OCI-LY3 (cell line): ENCODE data around the gene TMEM123.

ENCODE experiments used
- H2AFZ ChIP-seq: fragments of 200-600, 300-600 bp; shearing (Covaris generic); 2 replicates; pipeline ENCODE4 v1.6.0; 2014; ENCODE audit warnings: antibody characterized with exemption, low read depth, low read length
- H3K27ac ChIP-seq: fragments of 200-600, 300-600 bp; sonication (generic); 2 replicates; pipeline ENCODE4 v1.5.1; 2014; ENCODE audit warnings: mild to moderate bottlenecking, low read length, moderate library complexity, mixed read lengths
- H3K27me3 ChIP-seq: fragments of 200-600, 300-600 bp; sonication (generic); 2 replicates; pipeline ENCODE4 v1.6.1; 2014; ENCODE audit warnings: low read depth, low read length, mixed read lengths
- H3K36me3 ChIP-seq: fragments of 200-600, 300-600 bp; sonication (generic); replicated peaks from 2 replicates; pipeline ENCODE3; 2014; ENCODE audit warnings: low read depth, low read length, mixed read lengths
- H3K4me1 ChIP-seq: fragments of 300-600, 200-600 bp; sonication (generic); 2 replicates; pipeline ENCODE4 v1.6.1; 2014; ENCODE audit warnings: low read length, mixed read lengths
- H3K4me2 ChIP-seq: fragments of 200-600, 300-600 bp; sonication (generic); 2 replicates; pipeline ENCODE4 v1.6.1; 2014; ENCODE audit warnings: low read length, mixed read lengths
- H3K4me3 ChIP-seq: fragments of 300-600, 200-600 bp; sonication (generic); 2 replicates; pipeline ENCODE4 v1.5.1; 2014; ENCODE audit warnings: antibody characterized with exemption, mild to moderate bottlenecking, low read length, moderate library complexity
- H3K79me2 ChIP-seq: fragments of 300-600, 200-600 bp; shearing (Covaris generic); 2 replicates; pipeline ENCODE4 v1.6.1; 2014; ENCODE audit warnings: mild to moderate bottlenecking, low read length, mixed read lengths
- H3K9ac ChIP-seq: fragments of 300-600, 200-600 bp; shearing (Covaris generic); 2 replicates; pipeline ENCODE4 v1.6.0; 2014; ENCODE audit warnings: mild to moderate bottlenecking, low read length, moderate library complexity
- H3K9me3 ChIP-seq: fragments of 200-600, 300-600 bp; shearing (Covaris generic); 2 replicates; pipeline ENCODE4 v1.6.1; 2014; ENCODE audit warnings: low read length, mixed read lengths; ENCODE audit not compliant: insufficient read depth
- H4K20me1 ChIP-seq: fragments of 200-600, 300-600 bp; sonication (generic); 2 replicates; pipeline ENCODE4 v1.6.1; 2016; ENCODE audit warnings: low read length, mixed read lengths; ENCODE audit not compliant: insufficient read depth
- CTCF ChIP-seq: fragments of 200-600, 300-600 bp; sonication (generic); IDR thresholded peaks from 2 replicates; pipeline ENCODE4 v1.5.1; 2014; ENCODE audit warnings: antibody characterized with exemption, low read length, low read depth
- EZH2phosphoT487 ChIP-seq: fragments of 200-600 bp; shearing (Covaris generic); IDR thresholded peaks from 2 replicates; pipeline ENCODE4 v1.6.1; 2018; ENCODE audit warnings: antibody characterized with exemption, mixed run types, low read depth

The TMEM123 gene

DNA sequence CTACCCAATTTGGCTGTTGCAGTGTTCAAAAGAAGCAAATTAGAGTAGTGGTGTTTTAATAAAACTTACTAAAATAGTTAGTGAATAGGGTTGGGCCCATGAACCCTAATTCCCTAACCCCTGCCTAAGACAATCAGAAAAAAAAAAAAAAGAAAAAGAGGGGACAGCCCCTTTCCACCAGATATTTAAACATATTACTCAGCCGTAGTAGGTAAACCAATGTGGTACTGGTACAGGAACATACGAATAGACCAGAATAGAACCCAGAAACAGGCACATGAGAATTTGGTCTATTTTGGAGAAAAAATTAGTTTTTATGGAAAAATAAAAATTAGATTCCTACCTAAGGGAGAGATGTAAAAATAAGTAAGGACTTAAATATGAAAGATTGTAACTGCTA lies 39.4 kb upstream of the TMEM123 start:
- Histone ChIP-seq H3K9ac (no peak overlapping the region), H3K36me3 (no peaks in the 10 kb centered on the region), H3K4me1 (peaks cover 39% of the 10 kb centered on the region), H3K9me3 (no peaks in the 10 kb centered on the region), H3K79me2 (no peaks in the 10 kb centered on the region), H3K4me2 (peak overlapping the region; percentile 32; the same call in 1 of the 2 replicates), H3K4me3 (no peak overlapping the region), H2AFZ (no peak overlapping the region), H4K20me1 (no peaks in the 10 kb centered on the region), H3K27me3 (peaks cover 35% of the 10 kb centered on the region), H3K27ac (no peak overlapping the region)
- TF ChIP-seq CTCF (no peak), EZH2phosphoT487 (no peak)

DNA sequence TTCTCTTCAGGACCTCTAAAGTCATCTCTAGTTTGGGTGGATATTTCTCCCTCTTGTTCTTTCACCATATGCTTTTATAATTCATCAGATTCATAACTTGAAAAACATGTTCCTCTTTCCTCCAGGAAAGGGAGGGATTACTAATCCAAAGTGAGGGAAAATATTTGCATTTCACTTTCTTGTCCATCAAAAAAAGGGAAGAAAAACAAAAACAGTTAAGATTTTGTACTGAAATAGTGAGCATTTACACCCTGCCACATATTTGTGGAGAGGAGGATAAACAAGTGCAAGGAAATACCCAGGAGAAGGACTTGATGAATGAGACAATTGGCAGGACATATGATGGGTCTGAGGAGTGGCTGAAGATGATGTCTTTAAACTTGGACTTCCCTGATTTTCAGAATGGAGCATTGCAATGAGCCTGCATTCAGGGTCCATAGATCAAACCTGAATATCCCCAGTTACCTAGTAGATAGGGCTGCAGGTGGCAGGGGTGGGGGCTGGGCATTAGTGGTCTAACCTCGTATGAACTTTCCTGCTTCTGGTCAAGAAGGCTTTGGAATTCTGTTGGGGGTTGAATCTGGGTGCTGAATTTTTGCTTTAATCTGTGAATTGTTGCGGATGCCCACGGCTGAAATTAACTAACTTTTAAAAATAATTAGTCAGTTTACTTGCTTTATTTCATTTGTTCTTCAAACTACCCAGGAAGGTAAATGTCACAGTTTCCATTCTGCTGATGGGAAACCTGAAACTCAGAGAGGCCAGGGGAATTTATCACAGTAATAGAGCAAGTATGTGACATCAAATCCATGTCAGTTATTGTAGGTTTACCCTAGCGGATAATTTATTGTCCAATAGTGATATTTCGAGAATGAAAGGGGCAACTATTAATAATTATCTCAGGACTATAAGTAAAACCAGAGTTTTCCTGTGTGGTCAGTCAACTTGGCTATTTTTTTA lies 36.9 kb upstream of the TMEM123 start:
- no peaks in the 10 kb centered on the region for H3K79me2 ChIP-seq
- H2AFZ ChIP-seq = no peak overlapping the region
- H3K9ac ChIP-seq = no peak overlapping the region
- TF ChIP-seq EZH2phosphoT487 = no peak
- TF ChIP-seq CTCF = no peak
- H3K36me3 ChIP-seq = no peaks in the 10 kb centered on the region
- H3K4me3 ChIP-seq = no peak overlapping the region
- peaks cover 29% of the 10 kb centered on the region for H3K27me3 ChIP-seq
- H3K4me1 ChIP-seq = peaks cover 27% of the 10 kb centered on the region
- no peaks in the 10 kb centered on the region for H3K9me3 ChIP-seq
- H3K4me2 ChIP-seq = no peak overlapping the region
- H4K20me1 ChIP-seq = no peaks in the 10 kb centered on the region
- H3K27ac ChIP-seq = no peak overlapping the region

DNA sequence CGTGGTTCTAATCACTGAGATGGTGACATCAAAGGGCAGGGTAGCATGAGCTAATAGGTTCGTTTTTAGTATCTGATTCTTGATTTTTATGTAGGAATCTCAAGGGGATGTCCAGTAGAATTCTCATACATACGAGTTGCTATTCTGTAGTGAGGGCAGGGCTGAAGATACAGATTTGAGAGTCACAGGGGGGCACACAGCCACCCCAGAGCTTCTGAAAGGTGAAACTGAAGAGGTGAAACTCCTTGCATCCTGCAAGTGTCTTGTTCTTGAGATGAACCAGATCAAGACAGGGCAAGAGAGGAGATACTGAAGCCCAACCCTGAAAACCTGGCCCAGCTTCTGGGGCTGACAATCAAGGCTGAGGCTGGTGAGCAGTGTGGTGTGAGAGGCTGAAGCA lies 35.6 kb upstream of the TMEM123 start:
- H3K27ac ChIP-seq = no peak overlapping the region
- H3K4me3 ChIP-seq = no peak overlapping the region
- peaks cover 21% of the 10 kb centered on the region for H3K27me3 ChIP-seq
- no peak overlapping the region for H3K9ac ChIP-seq
- no peaks in the 10 kb centered on the region for H3K9me3 ChIP-seq
- TF ChIP-seq EZH2phosphoT487 = no peak
- TF ChIP-seq CTCF = no peak
- H4K20me1 ChIP-seq = no peaks in the 10 kb centered on the region
- peaks cover 27% of the 10 kb centered on the region for H3K4me1 ChIP-seq
- H3K4me2 ChIP-seq = no peak overlapping the region
- H3K36me3 ChIP-seq = no peaks in the 10 kb centered on the region
- no peak overlapping the region for H2AFZ ChIP-seq
- H3K79me2 ChIP-seq = no peaks in the 10 kb centered on the region

- TF ChIP-seq CTCF (no peak), EZH2phosphoT487 (no peak)
- Histone ChIP-seq H3K4me3 (no peak overlapping the region), H2AFZ (no peak overlapping the region), H3K4me1 (peaks cover 24% of the 10 kb centered on the region), H3K27ac (no peak overlapping the region), H3K79me2 (no peaks in the 10 kb centered on the region), H3K27me3 (peaks cover 13% of the 10 kb centered on the region), H3K36me3 (no peaks in the 10 kb centered on the region), H3K9me3 (no peaks in the 10 kb centered on the region), H3K4me2 (no peak overlapping the region), H3K9ac (no peak overlapping the region), H4K20me1 (no peaks in the 10 kb centered on the region)
Measured at GRCh38 chr11:102487214-102487613, 34.6 kb upstream of the TMEM123 start.
